K562 (cell line): ENCODE results near the gene KIF5C. TPM values are rescaled to one million over a fixed set of nuclear protein-coding genes. Genes with fewer than 3 reads are reported as not detected.

Experiments used
- ATAC-seq: fragments of 200-7000 bp; cut with Tn5 transposase; 3 replicates; pipeline ENCODE4 v1.9.1; 2020; ENCODE audit warnings: moderate library complexity
- BruUV-seq: library from RNA; stranded (reverse); fragments of 400-500 nt; replicated peaks from 2 replicates; lab custom pipeline; 2021; lab: Mats Ljungman, UMichigan
- CTCF ChIA-PET: fragments of 300-600 bp; formaldehyde crosslinking; extraction: SDS; loops from one replicate; lab custom pipeline; 2021; ENCODE audit warnings: low intra/inter-chr PET ratio; lab: Yijun Ruan, JAX
- POLR2A ChIA-PET: fragments of 300-600, 350-650 bp; sonication (Branson Sonifier 250); formaldehyde crosslinking; extraction: SDS; loops from one replicate; lab custom pipeline; 2021; ENCODE audit warnings: antibody characterized with exemption, inconsistent platforms; lab: Yijun Ruan, JAX
- DNase-seq, 4 experiments: peaks; one replicate each; pipeline versions ENCODE4 v3.0.0 to v3.0.0-alpha.2; 2011 to 2018; ENCODE audit warnings: low spot score in 3 of 4, mixed read lengths in 3 of 4; ENCODE audit errors: extremely low read depth in 1 of 4
- FAIRE-seq: peaks from 2 replicates; lab custom pipeline; 2011; peaks lifted over from hg19 to GRCh38; lab: Jason Lieb, UNC
- H2AFZ ChIP-seq: 2 replicates; pipeline ENCODE4 v1.6.0; 2011; ENCODE audit warnings: low read depth, low read length, control low read depth, inconsistent platforms
- H3K27ac ChIP-seq: fragments of 200-600 bp; 3 replicates; pipeline ENCODE4 v1.8.0; 2011; ENCODE audit warnings: low read depth, mild to moderate bottlenecking, control low read depth, inconsistent platforms, low read length, moderate library complexity, mixed read lengths; ENCODE audit errors: extremely low read depth
- H3K27me3 ChIP-seq, 2 experiments: fragments of 300-600 bp in 1 of 2; 2 replicates in 1 of 2; 3 replicates in 1 of 2; pipeline versions ENCODE4 v1.6.0 to v1.8.0; 2011; ENCODE audit warnings: inconsistent platforms in 2 of 2, low read length in 2 of 2, mild to moderate bottlenecking in 1 of 2, mixed read lengths in 1 of 2, moderate library complexity in 1 of 2; ENCODE audit not compliant: control insufficient read depth in 2 of 2, insufficient read depth in 2 of 2
- H3K36me3 ChIP-seq: fragments of 300-600 bp; 3 replicates; pipeline ENCODE4 v1.8.0; 2011; ENCODE audit warnings: mild to moderate bottlenecking, low read length, inconsistent platforms; ENCODE audit not compliant: control insufficient read depth, insufficient read depth
- H3K4me1 ChIP-seq, 2 experiments: fragments of 200-600 bp in 1 of 2; replicated peaks in 1 of 2; 2 replicates in 1 of 2; 3 replicates in 1 of 2; pipeline versions ENCODE4 v1.5.1 to v1.8.0; 2011; ENCODE audit warnings: inconsistent platforms in 2 of 2, low read length in 2 of 2, mild to moderate bottlenecking in 1 of 2, mixed read lengths in 1 of 2, moderate library complexity in 1 of 2; ENCODE audit not compliant: control insufficient read depth in 2 of 2, insufficient read depth in 2 of 2
- H3K4me2 ChIP-seq: 2 replicates; pipeline ENCODE4 v1.6.1; 2011; ENCODE audit warnings: low read length, control low read depth, inconsistent platforms, mixed read lengths; ENCODE audit not compliant: insufficient read depth
- H3K4me3 ChIP-seq: fragments of 200-600 bp; sonication (generic), shearing (Covaris generic); 2 replicates; pipeline ENCODE4 v1.5.1; 2016; ENCODE audit warnings: control low read depth, inconsistent platforms
- H3K79me2 ChIP-seq: fragments of 200-600 bp; 3 replicates; pipeline ENCODE4 v1.8.0; 2011; ENCODE audit warnings: low read length, inconsistent platforms; ENCODE audit not compliant: control insufficient read depth, insufficient read depth
- H3K9ac ChIP-seq, 2 experiments: 2 replicates each; pipeline versions ENCODE4 v1.6.0 to v1.6.1; 2011; ENCODE audit warnings: low read depth in 2 of 2, low read length in 2 of 2, control low read depth in 1 of 2, inconsistent platforms in 1 of 2, mild to moderate bottlenecking in 1 of 2, mixed read lengths in 1 of 2; ENCODE audit not compliant: insufficient read depth in 1 of 2
- H3K9me1 ChIP-seq: one replicate; pipeline ENCODE4 v1.6.0; 2011; ENCODE audit warnings: inconsistent platforms, mild to moderate bottlenecking, low read length, moderate library complexity; ENCODE audit not compliant: control insufficient read depth, insufficient read depth
- H3K9me3 ChIP-seq: replicated peaks from 2 replicates; pipeline ENCODE4 v1.5.1; 2011; ENCODE audit warnings: low read depth, low read length, inconsistent platforms; ENCODE audit not compliant: control insufficient read depth, insufficient read depth
- H4K20me1 ChIP-seq: replicated peaks from 2 replicates; pipeline ENCODE4 v1.6.1; 2011; ENCODE audit warnings: low read length, inconsistent platforms, mixed read lengths; ENCODE audit not compliant: control insufficient read depth, insufficient read depth
- ARID1B ChIP-seq: fragments of 450-650 bp; IDR thresholded peaks from 2 replicates; pipeline ENCODE4 v1.6.1; 2016; ENCODE audit warnings: antibody characterized with exemption, mild to moderate bottlenecking, inconsistent platforms
- CBFB ChIP-seq: sonication (generic); formaldehyde crosslinking; IDR thresholded peaks from 2 replicates; pipeline ENCODE4 v1.4.0; 2020; ENCODE audit warnings: mild to moderate bottlenecking, missing genetic modification reagents
- CBX3 ChIP-seq, 2 experiments: IDR thresholded peaks; 1 replicate in 1 of 2; 2 replicates in 1 of 2; pipeline ENCODE4 v1.6.1; 2012; ENCODE audit warnings: inconsistent platforms in 2 of 2, low read length in 2 of 2, borderline replicate concordance in 1 of 2, control low read depth in 1 of 2
- CREBBP ChIP-seq: IDR thresholded peaks from one replicate; pipeline ENCODE4 v1.6.1; 2012; ENCODE audit warnings: low read depth, mild to moderate bottlenecking, control low read depth, inconsistent platforms, low read length
- EGR1 ChIP-seq: fragments of 450-650 bp; conservative IDR thresholded peaks from 2 replicates; pipeline ENCODE4 v1.6.1; 2017; ENCODE audit warnings: mild to moderate bottlenecking
- HCFC1 ChIP-seq: IDR thresholded peaks from 2 replicates; pipeline ENCODE4 v1.6.1; 2012; ENCODE audit warnings: low read depth, low read length, improper control_type of control experiment
- HSF4 ChIP-seq: fragments of 250-450 bp; sonication (Bioruptor Pico); IDR thresholded peaks from 2 replicates; pipeline ENCODE4 v2.1.2; 2022; ENCODE audit warnings: mild to moderate bottlenecking, moderate library complexity, borderline replicate concordance
- MAFG ChIP-seq: fragments of 450-650 bp; conservative IDR thresholded peaks from 2 replicates; pipeline ENCODE4 v1.6.1; 2016; ENCODE audit warnings: missing genetic modification characterization, missing compliant biosample characterization
- MCM5 ChIP-seq: fragments of 450-650 bp; IDR thresholded peaks from 2 replicates; pipeline ENCODE4 v1.6.1; 2016; ENCODE audit warnings: low read depth
- NFRKB ChIP-seq: fragments of 450-650 bp; IDR thresholded peaks from 2 replicates; pipeline ENCODE4 v1.6.1; 2016; ENCODE audit warnings: low read depth
- PATZ1 ChIP-seq: fragments of 250-450 bp; sonication (Bioruptor Pico); IDR thresholded peaks from 2 replicates; pipeline ENCODE4 v1.5.0; 2020; ENCODE audit warnings: mild to moderate bottlenecking, borderline replicate concordance
- PCBP2 ChIP-seq: fragments of 200-400 bp; formaldehyde crosslinking; IDR thresholded peaks from 2 replicates; pipeline ENCODE4 v1.6.1; 2018; ENCODE audit warnings: low read length, low read depth, mild to moderate bottlenecking, moderate library complexity; ENCODE audit not compliant: poor library complexity, severe bottlenecking
- RBM25 ChIP-seq: fragments of 200-400 bp; formaldehyde crosslinking; IDR thresholded peaks from 2 replicates; pipeline ENCODE4 v1.6.1; 2018; ENCODE audit warnings: low read length, low read depth, moderate library complexity; ENCODE audit not compliant: severe bottlenecking
- SLC30A9 ChIP-seq: fragments of 250-450 bp; sonication (Bioruptor Pico); IDR thresholded peaks from 2 replicates; pipeline ENCODE4 v1.8.0; 2022; ENCODE audit warnings: mild to moderate bottlenecking, moderate library complexity
- SMC3 ChIP-seq: conservative IDR thresholded peaks from 2 replicates; pipeline ENCODE4 v1.6.1; 2011; ENCODE audit warnings: low read depth, low read length, improper control_type of control experiment; ENCODE audit not compliant: insufficient read depth
- SNRNP70 ChIP-seq: fragments of 200-400 bp; formaldehyde crosslinking; optimal IDR thresholded peaks from 2 replicates; pipeline ENCODE3; 2017; ENCODE audit warnings: low read depth, low read length
- ZKSCAN1 ChIP-seq: fragments of 150-350 bp; IDR thresholded peaks from 2 replicates; pipeline ENCODE4 v1.6.1; 2016; ENCODE audit warnings: low read depth, low read length
- ZNF133 ChIP-seq: fragments of 250-450 bp; sonication (Bioruptor Pico); IDR thresholded peaks from 2 replicates; pipeline ENCODE4 v1.4.0; 2020; ENCODE audit warnings: mild to moderate bottlenecking
- ZNF384 ChIP-seq: IDR thresholded peaks from 2 replicates; pipeline ENCODE4 v1.6.1; 2012; ENCODE audit warnings: low read depth, low read length, improper control_type of control experiment
- ZNF511 ChIP-seq: sonication (generic); formaldehyde crosslinking; IDR thresholded peaks from 2 replicates; pipeline ENCODE4 v1.8.0; 2022; ENCODE audit warnings: mild to moderate bottlenecking, missing genetic modification reagents
- WGBS: fragments of 100-300 bp; shearing (Covaris generic); methylation state at CpG from one replicate; pipeline ENCODE4 v1.1.6; 2016; ENCODE audit warnings: low coverage, mixed read lengths; ENCODE audit not compliant: insufficient coverage; ENCODE audit errors: missing lambda C conversion rate; 5-methylcytosine and 5-hydroxymethylcytosine counted together
- in situ Hi-C: fragments of 300-500 bp; cut with MboI; formaldehyde crosslinking; loops from 4 replicates; pipeline ENCODE4 v1.15.0; 2018; ENCODE audit warnings: inconsistent platforms, mixed read lengths
- intact Hi-C: fragments of 100-400 bp; cut with micrococcal nuclease; formaldehyde crosslinking; loops from 2 replicates; pipeline ENCODE4 v1.14.2; 2022
- polyA plus RNA-seq, 8 experiments: library from polyadenylated mRNA; depleted of rRNA in 4 of 8; stranded (reverse) in 5 of 8; unstranded in 3 of 8; fragments of >200 nt; fragmentation: Nextera tagmentation in 2 of 8; fragmentation: Illumina TruSeq in 1 of 8; extraction: Ambion mirVana in 2 of 8; extraction: Trizol in 1 of 8; gene quantifications; 2 replicates each; pipeline versions ENCODE4 v1.2.1 to v1.2.3, GENCODE V29; 2011 to 2014; ENCODE audit warnings: inconsistent platforms in 1 of 8, missing spikeins in 1 of 8
- total RNA-seq, 7 experiments: library from RNA; depleted of rRNA in 6 of 7; stranded (reverse); fragments of >200 nt in 6 of 7; fragmentation: Illumina TruSeq in 2 of 7; extraction: Trizol in 2 of 7; gene quantifications; 2 replicates each; pipeline versions ENCODE4 v1.2.1 to v1.2.3, GENCODE V29; 2011 to 2021; ENCODE audit warnings: low replicate concordance in 1 of 7

Gene KIF5C
- total and polyA plus RNA-seq, 9 of the 15 experiments (the other 6 are each of a cell fraction or from before 2014, with no cell fraction given): 0.01 to 0.09 (median 0.01) TPM; not detected in 6

GRCh38 chr2:148903294-148903693 is 28.3 kb downstream of the KIF5C start:
- Histone ChIP-seq H3K4me1 (no peaks in the 10 kb centered on the region), H3K4me3 (no peak overlapping the region)

More at GRCh38 chr2:148903294-148903693, 28.3 kb downstream of the KIF5C start:
- no peaks in the 10 kb centered on the region for H3K9me3 ChIP-seq
- no peak overlapping the region for H2AFZ ChIP-seq
- intact Hi-C loops: no loop called here
- no TSS peak for BruUV-seq
- TF ChIP-seq ARID1B (no peak), ZNF133 (CRISPR knock-in tag) (no peak), PATZ1 (no peak), CREBBP (no peak), SNRNP70 (no peak), HCFC1 (no peak), ZKSCAN1 (no peak), CBX3 (IDR thresholded peaks at IDR 0.05; ENCODE audit: borderline replicate concordance in 1 of 2, low read length in 2 of 2) (no peak), HSF4 (CRISPR knock-in tag) (no peak), EGR1 (no peak), SLC30A9 (CRISPR knock-in tag) (no peak), MCM5 (no peak), PCBP2 (no peak), SMC3 (no peak), CBFB (no peak), RBM25 (no peak), MAFG (tag) (no peak), NFRKB (no peak), ZNF384 (no peak), ZNF511 (CRISPR knock-in tag) (no peak)
- FAIRE-seq (no peak), ATAC-seq (no peak), DNase-seq (no peak)
- no peak overlapping the region for H3K27ac ChIP-seq
- H3K9ac ChIP-seq: no peak overlapping the region
- no peaks in the 10 kb centered on the region for H4K20me1 ChIP-seq
- in situ Hi-C loops: no loop called here
- POLR2A ChIA-PET: interaction anchor here (1.2 kb wide), 1 partner anchor 21 kb away, joined by 3 read pairs; no protein-coding TSS in a partner anchor
- no peaks in the 10 kb centered on the region for H3K36me3 ChIP-seq
- no peaks in the 10 kb centered on the region for H3K79me2 ChIP-seq
- CTCF ChIA-PET: no interaction called here
- 0% methylated on average over 6 of the region's 6 CpGs for WGBS
- peaks cover 3 to 14% of the 10 kb centered on the region in 2 experiments; a peak in 4 of 5 replicates for H3K27me3 ChIP-seq
- no peak overlapping the region for H3K4me2 ChIP-seq
- H3K9me1 ChIP-seq: no peaks in the 10 kb centered on the region
